ENCODE results near the gene RTL10. TPM values are rescaled to one million over a fixed set of nuclear protein-coding genes. Genes with fewer than 3 reads are reported as not detected.

RTL10 gene
- total RNA-seq, 1 donor from 2014 or later: 20.3 TPM

DNA sequence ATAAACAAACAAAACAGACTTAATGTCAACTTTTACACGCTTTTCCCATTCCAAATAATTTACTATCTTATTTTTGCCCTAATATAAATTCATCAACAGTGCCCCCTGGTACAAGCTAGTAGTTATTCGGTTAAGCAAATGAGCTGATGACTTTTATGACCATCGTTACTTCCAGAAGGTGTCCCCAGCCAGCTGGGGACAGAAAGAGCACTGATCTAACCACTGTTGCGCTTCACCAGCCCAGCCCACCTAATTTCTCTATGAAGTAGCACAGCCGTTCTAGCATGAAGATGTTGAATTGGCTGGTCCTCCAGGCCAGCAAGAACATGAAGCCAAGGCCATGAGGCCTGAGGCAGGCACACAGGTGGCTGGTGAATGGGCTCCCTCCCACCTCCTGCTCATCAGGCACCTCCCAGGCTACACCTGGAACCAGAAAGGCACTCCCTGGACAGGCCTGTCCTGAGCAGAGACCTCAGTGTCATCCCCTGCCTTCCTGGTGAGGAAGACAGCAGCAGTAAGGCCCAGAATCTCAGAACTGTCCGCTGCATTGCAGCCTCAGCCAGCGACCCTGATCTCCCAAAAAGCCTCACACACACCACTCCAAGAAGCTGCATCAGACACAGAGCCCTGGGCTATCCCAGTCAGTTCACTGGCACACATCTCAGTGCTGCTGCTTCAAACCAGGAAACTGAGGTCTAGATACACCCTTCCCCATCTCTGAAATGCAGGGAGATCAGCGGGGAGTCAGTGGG, 12.9 kb downstream of the RTL10 start:
- H3K4me1 Mint-ChIP-seq (ENCODE audit: unreplicated experiment): peaks cover 4% of the 10 kb centered on the region
- H3K27ac Mint-ChIP-seq (ENCODE audit: unreplicated experiment): no peak overlapping the region
- peaks cover 4% of the 10 kb centered on the region for H3K36me3 Mint-ChIP-seq (ENCODE audit: low read depth, unreplicated experiment)
- no peak for DNase-seq (ENCODE audit: low spot score)
- no peak overlapping the region for H3K4me3 Mint-ChIP-seq (ENCODE audit: unreplicated experiment)
- H3K27me3 Mint-ChIP-seq (ENCODE audit: unreplicated experiment): no peaks in the 10 kb centered on the region
- no peaks in the 10 kb centered on the region for H3K9me3 Mint-ChIP-seq (ENCODE audit: unreplicated experiment)
- TF ChIP-seq, protein P1, sequence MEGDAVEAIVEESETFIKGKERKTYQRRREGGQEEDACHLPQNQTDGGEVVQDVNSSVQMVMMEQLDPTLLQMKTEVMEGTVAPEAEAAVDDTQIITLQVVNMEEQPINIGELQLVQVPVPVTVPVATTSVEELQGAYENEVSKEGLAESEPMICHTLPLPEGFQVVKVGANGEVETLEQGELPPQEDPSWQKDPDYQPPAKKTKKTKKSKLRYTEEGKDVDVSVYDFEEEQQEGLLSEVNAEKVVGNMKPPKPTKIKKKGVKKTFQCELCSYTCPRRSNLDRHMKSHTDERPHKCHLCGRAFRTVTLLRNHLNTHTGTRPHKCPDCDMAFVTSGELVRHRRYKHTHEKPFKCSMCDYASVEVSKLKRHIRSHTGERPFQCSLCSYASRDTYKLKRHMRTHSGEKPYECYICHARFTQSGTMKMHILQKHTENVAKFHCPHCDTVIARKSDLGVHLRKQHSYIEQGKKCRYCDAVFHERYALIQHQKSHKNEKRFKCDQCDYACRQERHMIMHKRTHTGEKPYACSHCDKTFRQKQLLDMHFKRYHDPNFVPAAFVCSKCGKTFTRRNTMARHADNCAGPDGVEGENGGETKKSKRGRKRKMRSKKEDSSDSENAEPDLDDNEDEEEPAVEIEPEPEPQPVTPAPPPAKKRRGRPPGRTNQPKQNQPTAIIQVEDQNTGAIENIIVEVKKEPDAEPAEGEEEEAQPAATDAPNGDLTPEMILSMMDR (IDR thresholded peaks at IDR 0.05; ENCODE audit: unreplicated experiment): no peak

DNA sequence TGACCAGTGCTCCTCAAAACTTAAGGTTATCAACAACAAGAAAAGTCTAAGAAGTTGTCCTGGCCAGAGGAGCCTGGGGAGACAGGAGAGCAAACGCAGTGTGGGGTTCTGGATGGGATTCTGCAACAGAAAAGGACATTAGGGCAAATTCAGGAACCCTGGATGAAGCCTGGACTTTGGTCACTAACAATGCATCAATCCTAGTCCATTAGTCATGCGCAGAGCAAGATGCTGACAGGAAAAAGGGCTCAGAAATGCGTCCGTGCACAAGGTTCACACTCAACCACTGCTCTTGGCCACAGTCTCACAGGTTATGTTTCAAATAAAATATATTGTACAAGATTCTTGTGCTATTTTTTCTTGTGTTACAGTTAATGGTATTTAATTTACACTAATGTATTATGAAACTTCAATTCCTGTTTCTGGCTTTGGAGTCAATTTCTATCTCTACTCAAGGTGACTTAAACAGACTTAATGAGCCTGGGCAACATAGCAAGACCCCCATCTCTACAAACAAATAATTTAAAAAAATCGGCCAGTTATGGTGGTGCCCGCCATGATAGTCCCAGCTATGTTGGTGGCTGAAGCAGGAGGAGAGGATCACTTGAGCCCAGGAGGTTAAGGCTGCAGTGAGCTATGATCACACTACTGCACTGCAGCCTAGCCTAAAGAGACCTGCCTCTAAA, 13.6 kb downstream of the RTL10 start:
- H3K9me3 Mint-ChIP-seq (ENCODE audit: unreplicated experiment): no peaks in the 10 kb centered on the region
- TF ChIP-seq, protein P1 (IDR thresholded peaks at IDR 0.05; ENCODE audit: unreplicated experiment): no peak
- H3K36me3 Mint-ChIP-seq (ENCODE audit: low read depth, unreplicated experiment): peaks cover 4% of the 10 kb centered on the region
- no peak overlapping the region for H3K27ac Mint-ChIP-seq (ENCODE audit: unreplicated experiment)
- peaks cover 4% of the 10 kb centered on the region for H3K4me1 Mint-ChIP-seq (ENCODE audit: unreplicated experiment)
- H3K4me3 Mint-ChIP-seq (ENCODE audit: unreplicated experiment): no peak overlapping the region
- no peaks in the 10 kb centered on the region for H3K27me3 Mint-ChIP-seq (ENCODE audit: unreplicated experiment)
- no peak for DNase-seq (ENCODE audit: low spot score)

DNA sequence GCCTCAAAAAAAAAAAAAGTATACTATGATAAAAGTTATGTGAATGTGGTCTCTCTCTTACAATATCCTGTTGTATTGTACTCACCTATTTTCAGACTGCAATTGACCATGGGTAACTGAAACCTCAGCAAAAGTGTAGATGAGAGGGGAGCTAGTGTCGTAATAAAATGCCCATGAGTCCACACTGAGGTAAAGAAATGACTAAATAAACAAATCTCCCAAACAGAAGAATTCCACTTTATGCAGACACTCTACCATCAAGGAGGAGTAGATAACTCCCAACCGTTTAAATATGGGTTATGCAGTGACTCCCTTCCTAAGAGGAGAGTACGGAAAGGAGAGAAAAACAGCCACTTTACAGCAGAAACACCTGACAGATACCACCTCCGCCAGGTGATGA, 14.6 kb downstream of the RTL10 start:
- no peaks in the 10 kb centered on the region for H3K27me3 Mint-ChIP-seq (ENCODE audit: unreplicated experiment)
- TF ChIP-seq, protein P1 (IDR thresholded peaks at IDR 0.05; ENCODE audit: unreplicated experiment): no peak
- no peak overlapping the region for H3K27ac Mint-ChIP-seq (ENCODE audit: unreplicated experiment)

DNA sequence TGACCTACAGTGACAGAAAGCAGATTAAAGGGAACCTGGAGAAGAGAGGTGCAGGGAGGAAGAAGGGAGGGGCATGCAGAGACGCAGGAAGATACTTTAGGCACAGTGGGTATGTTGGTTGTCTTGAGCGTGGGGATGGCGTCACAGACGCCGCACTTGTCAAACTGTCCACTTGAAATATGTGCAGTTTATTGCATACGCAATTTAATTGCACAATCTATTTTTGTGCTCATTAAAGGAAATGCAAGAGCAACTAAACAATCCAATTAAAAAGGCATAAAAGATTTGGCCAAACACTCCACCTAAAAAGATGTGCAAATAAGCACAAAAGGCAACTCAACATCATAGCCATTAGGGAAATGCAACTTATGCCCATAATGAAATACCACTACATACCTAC, 16.8 kb downstream of the RTL10 start:
- no peak overlapping the region for H3K27ac Mint-ChIP-seq (ENCODE audit: unreplicated experiment)
- DNase-seq (ENCODE audit: low spot score): no peak
- H3K4me1 Mint-ChIP-seq (ENCODE audit: unreplicated experiment): peaks cover 2% of the 10 kb centered on the region
- no peaks in the 10 kb centered on the region for H3K9me3 Mint-ChIP-seq (ENCODE audit: unreplicated experiment)
- no peaks in the 10 kb centered on the region for H3K27me3 Mint-ChIP-seq (ENCODE audit: unreplicated experiment)
- TF ChIP-seq, protein P1 (IDR thresholded peaks at IDR 0.05; ENCODE audit: unreplicated experiment): no peak
- H3K4me3 Mint-ChIP-seq (ENCODE audit: unreplicated experiment): no peak overlapping the region
- H3K36me3 Mint-ChIP-seq (ENCODE audit: low read depth, unreplicated experiment): no peaks in the 10 kb centered on the region

More for the DNA sequence above, 14.6 kb downstream of the RTL10 start:
- Mint-ChIP-seq H3K4me1 (ENCODE audit: unreplicated experiment) (peaks cover 4% of the 10 kb centered on the region), H3K9me3 (ENCODE audit: unreplicated experiment) (no peaks in the 10 kb centered on the region), H3K4me3 (ENCODE audit: unreplicated experiment) (no peak overlapping the region), H3K36me3 (ENCODE audit: low read depth, unreplicated experiment) (no peaks in the 10 kb centered on the region)
- DNase-seq (ENCODE audit: low spot score): no peak

DNA sequence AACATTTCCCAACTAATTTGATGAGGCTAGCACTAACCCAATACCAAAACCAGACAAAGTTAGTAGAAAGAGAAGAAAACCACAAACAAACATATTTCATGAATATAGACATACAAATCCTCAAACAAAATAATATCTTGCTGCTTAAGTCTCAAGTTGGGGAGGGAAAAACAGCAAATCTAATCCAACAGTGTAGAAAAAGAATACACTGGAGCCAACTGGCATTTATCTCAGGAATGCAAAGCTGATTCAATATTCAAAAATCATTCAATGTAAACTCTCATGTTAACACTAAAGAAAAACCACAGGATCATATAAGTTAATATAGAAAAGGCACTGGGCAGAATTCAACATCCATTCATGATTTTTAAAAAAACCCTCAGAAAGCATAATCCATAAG, 18.2 kb downstream of the RTL10 start:
- TF ChIP-seq, protein P1 (IDR thresholded peaks at IDR 0.05; ENCODE audit: unreplicated experiment): no peak
- H3K4me3 Mint-ChIP-seq (ENCODE audit: unreplicated experiment): no peak overlapping the region
- no peaks in the 10 kb centered on the region for H3K9me3 Mint-ChIP-seq (ENCODE audit: unreplicated experiment)
- no peak for DNase-seq (ENCODE audit: low spot score)
- H3K27ac Mint-ChIP-seq (ENCODE audit: unreplicated experiment): no peak overlapping the region
- no peaks in the 10 kb centered on the region for H3K27me3 Mint-ChIP-seq (ENCODE audit: unreplicated experiment)
- no peaks in the 10 kb centered on the region for H3K4me1 Mint-ChIP-seq (ENCODE audit: unreplicated experiment)
- no peaks in the 10 kb centered on the region for H3K36me3 Mint-ChIP-seq (ENCODE audit: low read depth, unreplicated experiment)

Measured in endothelial cell (in vitro differentiated cells).